GM21737 (cell line): ENCODE data around the gene MCOLN2.
"Not testable (repeated sequence)": the region's sequence is repeated elsewhere in the genome, so short reads cannot be mapped to it uniquely, and the experiment has no call there.

Source experiments
- ATAC-seq: cut with Tn5 transposase; IDR thresholded peaks from one replicate; pipeline ENCODE4 v1.9.1; 2021; ENCODE audit warnings: mild to moderate bottlenecking, moderate library complexity; ENCODE audit not compliant: unreplicated experiment

The MCOLN2 gene

GRCh38 chr1:84986561-84986960 is 10.4 kb downstream of the MCOLN2 start:
- ATAC-seq: not testable (repeated sequence)

GRCh38 chr1:84985365-84985764 is 11.5 kb downstream of the MCOLN2 start:
- ATAC-seq: no peak

DNA sequence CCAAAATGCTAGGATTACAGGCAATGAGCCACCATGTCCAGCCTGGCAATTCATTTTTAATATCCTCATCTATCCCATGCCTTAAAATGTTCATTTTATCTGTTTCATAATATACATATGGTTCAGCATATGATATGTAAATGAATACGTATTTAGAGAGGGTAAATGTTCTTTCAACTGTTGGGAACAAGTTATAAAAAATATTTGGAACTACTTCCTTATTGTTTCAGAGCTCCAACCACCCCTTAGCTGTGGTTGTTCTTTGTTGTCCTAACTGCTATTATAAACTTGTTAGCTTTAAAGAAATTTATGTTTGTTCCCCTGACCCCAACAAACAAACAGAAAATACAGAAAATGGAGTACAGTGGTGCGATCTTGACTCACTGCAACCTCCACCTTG is 14.5 kb downstream of the MCOLN2 start:
- no peak for ATAC-seq

GRCh38 chr1:84975035-84975434 is 21.9 kb downstream of the MCOLN2 start:
- ATAC-seq: no peak

DNA sequence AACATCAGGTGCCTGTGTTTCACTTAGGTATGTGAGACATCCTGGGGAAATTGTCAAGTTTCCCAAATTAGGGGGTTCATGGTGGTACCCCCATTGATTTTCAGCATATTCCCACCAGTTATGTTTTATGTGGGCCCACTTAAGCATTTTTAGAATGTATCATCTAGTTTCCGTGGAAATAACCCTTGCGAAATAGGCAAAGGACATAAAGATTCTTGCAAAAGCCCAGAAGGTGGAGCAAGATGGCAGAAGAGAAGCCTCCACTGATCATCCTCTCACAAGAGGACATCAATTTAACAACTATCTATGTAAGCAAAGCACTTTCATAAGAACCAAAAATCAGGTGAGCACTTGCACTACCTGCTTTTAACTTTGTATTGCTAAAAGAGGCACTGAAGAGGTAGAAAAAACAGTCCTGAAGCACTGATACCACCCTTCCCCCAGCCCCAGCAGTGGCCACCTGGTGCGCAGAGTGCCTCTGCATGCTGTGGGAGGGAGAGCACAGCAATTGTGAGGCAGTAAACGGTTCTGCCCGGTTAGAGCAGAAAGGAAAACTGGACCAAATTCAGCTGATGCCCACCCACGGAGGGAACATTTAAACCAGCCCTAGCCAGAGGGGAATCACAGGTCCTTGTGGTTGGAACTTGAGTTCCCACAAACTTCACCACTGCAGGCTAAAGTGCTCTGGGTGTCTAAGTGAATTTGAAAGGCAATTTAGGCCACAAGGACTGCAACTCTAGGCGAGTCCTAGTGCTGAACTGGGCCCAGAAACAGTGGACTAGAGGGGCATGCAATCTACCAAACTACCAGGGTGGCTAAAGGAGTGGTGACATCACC is 23.2 kb downstream of the MCOLN2 start:
- ATAC-seq: peak; percentile 46

DNA sequence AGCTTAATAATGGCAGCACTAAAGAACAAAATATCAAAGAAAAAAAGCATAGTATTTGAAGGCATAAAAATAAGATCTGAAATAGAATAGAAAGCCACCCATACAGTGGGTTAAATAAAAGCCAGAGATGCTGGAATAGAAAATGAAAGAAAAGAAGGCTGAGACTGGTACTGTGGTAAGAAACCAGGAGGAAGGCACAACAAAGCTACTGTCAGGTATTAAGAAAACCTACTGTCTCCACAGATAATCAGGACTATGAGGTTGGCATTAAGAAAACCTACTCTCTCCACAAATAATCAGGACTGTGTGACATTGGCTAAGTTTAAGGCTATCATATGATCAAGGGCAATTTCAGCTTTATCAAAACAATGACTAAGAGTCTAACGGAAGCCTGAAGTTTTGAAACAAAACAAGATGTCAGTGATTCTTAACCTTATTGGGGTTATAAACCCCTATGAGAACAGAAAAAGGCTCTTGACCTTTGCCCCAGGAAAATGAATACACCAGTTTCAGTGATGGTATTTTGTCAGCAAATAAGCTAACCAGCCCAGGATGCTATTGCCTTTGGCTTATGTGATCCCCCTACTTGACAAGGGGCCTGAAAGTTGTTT is 24.4 kb downstream of the MCOLN2 start:
- ATAC-seq: peak; percentile 48

- peak; percentile 35 for ATAC-seq
Measured at GRCh38 chr1:84971957-84972356, 25.0 kb downstream of the MCOLN2 start.

GRCh38 chr1:84969489-84970250 is 27.2 kb downstream of the MCOLN2 start:
- peak; percentile 24 for ATAC-seq

DNA sequence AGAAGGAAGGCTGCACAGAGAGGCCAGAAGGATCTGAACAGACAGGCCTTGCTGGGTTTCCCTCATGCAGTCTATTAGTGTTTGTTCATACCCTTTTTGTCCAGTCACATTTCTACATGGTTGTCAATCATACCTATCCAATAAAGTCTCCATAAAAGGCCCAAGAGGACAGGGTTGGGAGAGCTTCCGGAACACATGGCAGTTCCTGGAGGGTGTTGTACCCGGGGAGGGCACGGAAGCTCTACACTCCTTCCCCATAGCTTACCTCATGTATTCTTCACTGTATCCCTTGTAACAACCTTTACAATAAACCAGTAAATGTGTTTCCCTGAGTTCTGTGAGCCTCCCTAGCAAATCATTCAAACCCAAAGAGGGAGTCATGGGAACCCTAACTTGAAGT is 28.0 kb downstream of the MCOLN2 start:
- no peak for ATAC-seq

DNA sequence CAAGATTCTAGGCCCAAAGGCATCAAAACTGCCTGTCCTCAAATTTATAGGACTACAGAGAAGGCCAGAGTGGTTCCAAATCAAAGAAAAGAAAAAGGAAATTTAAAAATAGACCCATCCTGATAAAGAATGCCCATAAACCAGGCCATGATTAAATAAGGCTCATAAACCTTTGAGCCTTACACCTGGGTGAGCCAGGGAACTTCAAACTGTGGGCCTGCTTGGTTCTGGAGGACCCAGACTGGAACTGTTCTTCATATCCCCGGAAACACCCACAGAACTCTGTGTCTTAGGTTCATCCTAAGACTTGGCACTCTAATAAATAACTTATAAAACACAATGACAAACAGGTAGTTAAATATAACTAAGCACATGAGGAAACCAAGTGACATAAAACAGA is 28.8 kb downstream of the MCOLN2 start:
- no peak for ATAC-seq

GRCh38 chr1:84967666-84968065 is 29.2 kb downstream of the MCOLN2 start:
- ATAC-seq: no peak

- ATAC-seq: no peak
Measured at GRCh38 chr1:84963021-84963420, 33.9 kb downstream of the MCOLN2 start.

DNA sequence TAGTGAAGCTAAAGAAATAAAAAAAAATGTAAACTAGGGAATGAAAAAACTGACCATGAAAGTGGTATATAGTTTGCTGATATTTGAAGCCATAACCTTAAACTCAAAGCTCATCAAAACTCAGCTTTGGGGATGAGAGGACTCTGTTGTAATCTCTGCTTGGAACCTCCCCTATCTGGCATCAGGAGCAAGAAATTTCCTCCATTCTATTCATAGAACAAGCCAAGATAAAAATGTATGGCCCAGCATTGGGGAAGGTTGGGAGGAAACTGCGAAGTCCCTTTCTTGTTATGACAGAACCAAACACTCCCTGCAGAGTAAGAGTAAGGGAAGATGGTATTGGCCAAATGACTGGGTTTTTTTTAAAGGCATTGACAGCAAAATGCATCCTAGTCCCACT is 35.6 kb downstream of the MCOLN2 start:
- no peak for ATAC-seq

DNA sequence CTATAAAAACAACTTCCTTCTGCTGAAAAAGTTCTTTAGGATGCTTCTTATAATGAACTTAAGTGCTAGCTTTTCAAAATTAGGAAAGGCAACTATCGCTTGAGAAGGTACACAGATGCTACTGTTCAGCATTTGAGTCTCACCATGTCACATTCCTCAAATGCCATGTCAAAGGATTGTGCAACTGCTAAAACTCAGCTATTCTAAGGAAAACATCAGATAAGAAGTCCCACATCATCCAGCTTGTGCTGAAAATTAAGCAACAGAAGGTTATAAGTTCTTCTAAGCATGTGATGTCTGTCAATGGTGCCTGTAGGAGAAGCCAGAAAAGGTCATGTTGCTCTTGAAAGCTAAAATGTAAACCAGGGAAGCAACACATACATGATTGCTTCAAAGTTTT is 36.5 kb downstream of the MCOLN2 start:
- ATAC-seq: no peak

DNA sequence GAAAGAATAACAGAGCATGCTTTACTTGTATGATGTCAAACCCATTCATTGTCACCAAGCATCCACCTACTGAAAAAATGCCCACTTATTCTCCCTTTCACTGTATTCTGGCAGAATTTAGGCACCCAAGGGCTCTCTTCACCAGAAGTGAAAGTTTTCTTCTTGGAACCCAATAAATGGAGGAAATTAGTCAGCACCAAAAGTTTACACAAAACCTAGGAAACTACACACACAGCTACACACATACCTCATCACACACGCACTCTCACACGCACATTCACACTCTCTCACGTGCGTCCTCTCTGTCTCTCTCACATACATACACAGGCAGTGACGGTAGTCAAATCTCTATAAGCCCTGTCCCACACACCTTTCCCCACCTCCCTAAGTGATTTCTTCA is 37.6 kb downstream of the MCOLN2 start:
- ATAC-seq: peak; percentile 68

DNA sequence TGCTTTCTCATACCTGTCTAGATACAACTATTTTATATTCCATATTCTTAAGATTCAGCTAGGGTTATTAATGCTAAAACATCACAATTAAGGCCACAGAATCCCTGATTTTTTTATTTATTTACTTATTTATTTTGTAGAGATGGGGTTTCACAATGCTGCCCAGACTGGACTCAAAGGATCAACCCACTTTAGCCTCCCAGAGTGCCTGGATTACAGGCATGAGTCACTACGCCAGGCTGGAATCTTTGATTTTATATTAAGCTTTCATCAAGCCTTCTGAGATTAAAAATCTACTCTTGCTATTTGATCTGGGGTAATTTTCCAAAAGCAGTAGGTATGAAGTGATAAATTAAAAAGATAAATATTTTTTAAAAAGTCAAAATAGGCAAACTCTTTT is 38.9 kb downstream of the MCOLN2 start:
- no peak for ATAC-seq

- ATAC-seq: no peak
Measured at GRCh38 chr1:84956655-84957054, 40.3 kb downstream of the MCOLN2 start.

- no peak for ATAC-seq
Measured at GRCh38 chr1:84956097-84956496, 40.8 kb downstream of the MCOLN2 start.

DNA sequence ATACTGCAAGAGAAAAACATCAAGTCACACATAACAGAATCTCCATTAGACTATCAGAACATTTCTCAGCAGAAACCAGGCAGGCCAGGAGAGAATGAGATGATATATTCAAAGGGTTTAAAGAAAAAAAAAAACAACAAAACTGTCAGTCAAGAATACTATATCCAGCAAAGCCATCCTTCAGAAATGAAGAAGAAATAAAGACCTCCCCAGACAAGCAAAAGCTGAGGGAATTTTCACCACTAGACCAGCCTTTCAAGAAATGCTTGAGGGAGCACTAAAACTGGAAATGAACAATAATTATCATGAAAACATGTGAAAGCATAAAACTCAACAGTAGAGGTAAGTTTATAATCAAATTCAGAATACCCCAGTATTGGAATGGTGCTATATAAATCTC is 47.2 kb downstream of the MCOLN2 start:
- no peak for ATAC-seq

GRCh38 chr1:84947536-84948410 is 49.1 kb downstream of the MCOLN2 start:
- ATAC-seq: no peak

DNA sequence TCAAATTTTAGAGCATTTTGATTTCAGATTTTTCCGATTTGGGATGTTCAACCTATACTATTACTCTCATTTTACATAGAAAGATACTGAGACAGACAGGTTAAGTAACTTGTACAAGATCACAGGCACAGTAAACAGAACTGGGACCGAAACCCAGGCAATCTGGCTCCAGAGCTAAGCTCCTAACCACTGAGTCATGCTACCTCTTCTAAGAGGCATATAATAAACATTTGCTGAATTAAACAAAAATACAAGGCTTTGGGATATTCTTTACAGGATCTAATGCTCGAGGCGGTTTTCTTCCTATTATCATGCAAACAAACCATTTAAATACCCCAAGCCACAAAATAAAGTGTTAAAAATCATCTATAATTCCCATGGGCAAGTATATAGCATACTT is 50.3 kb downstream of the MCOLN2 start:
- ATAC-seq: no peak
